ENCODE results near the gene NPM1.
"Not testable (repeated sequence)": the region's sequence is repeated elsewhere in the genome, so short reads cannot be mapped to it uniquely, and the experiment has no call there.

Gene NPM1

DNA sequence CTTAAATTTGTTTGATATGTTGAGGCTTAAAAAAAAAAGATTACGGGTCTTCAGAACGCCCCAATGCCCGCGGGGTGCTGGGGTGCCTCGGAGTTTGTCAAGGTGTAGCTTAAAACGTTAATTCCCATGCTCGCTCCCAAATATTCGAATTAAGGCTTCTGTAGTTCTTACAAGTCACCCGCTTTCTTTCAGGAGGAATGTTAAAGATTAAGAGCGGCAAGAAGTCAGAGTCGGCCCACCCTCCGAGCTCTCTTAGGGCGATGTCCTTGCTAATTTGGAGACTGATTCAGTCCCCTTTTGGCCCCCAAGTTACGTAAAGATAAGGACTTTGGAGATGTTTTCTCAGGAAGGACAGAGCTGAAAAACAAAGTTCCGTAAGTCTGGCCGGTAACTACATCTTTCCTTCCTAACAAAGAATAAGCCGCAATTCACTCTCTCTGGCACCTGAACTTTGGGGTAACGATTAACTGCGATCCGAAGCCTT is 746 bp upstream of the NPM1 start:
- peak in 1 of 2 experiments; percentile 65 for DNase-seq

GRCh38 chr5:171387970-171388815 is 544 bp downstream of the NPM1 start:
- DNase-seq: peak; percentile 52 to 80

DNA sequence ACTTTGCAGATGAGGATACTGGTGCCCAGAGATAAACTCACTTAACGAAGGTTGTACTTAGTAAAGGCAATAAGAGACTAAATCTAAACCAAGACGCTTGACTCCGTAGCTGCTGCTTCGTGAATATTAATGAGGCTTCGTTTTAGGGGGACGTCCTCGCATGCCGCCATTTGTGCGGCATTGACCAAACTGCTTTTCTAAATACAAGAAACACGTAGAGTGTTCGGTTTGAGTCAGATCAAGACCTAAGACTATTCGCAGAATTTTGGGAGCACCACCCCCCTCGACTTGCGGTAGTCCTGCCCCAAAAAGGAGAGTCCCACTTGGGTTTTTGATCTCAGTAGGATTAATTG is 1.1 kb downstream of the NPM1 start:
- DNase-seq: no peak

DNA sequence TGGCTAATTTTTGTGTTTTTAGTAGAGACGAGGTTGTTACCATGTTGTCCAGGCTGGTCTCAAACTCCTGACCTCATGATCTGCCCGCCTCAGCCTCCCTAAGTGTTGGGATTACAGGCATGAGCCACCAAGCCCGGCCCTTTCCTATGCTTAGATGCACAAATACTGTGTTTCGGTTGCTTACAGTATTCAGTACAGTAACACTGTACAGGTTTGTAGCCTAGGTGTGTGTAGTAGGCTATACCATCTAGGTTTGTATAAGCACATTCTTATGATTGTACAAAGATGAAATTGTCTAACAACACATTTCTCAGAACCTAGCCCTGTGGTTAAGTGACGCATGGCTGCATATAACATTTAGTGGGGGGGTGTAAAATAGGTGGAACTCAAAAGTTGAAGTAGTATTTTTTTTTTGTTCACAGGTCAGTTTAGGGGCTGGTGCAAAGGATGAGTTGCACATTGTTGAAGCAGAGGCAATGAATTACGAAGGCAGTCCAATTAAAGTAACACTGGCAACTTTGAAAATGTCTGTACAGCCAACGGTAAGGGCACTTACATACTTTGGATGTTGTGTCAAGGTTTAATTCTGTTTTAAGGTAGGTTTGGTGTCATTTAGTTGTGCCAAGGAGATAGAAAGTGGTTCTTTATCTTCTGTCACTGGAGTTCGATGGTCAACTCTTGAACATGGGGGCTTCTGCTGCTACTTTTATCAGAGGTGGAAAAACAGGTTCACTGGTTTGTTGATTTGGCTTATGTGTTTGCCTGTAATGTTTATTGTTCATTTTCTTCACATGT is 3.4 kb downstream of the NPM1 start:
- no peak for DNase-seq

GRCh38 chr5:171391996-171392577 is 4.4 kb downstream of the NPM1 start:
- no peak for DNase-seq

DNA sequence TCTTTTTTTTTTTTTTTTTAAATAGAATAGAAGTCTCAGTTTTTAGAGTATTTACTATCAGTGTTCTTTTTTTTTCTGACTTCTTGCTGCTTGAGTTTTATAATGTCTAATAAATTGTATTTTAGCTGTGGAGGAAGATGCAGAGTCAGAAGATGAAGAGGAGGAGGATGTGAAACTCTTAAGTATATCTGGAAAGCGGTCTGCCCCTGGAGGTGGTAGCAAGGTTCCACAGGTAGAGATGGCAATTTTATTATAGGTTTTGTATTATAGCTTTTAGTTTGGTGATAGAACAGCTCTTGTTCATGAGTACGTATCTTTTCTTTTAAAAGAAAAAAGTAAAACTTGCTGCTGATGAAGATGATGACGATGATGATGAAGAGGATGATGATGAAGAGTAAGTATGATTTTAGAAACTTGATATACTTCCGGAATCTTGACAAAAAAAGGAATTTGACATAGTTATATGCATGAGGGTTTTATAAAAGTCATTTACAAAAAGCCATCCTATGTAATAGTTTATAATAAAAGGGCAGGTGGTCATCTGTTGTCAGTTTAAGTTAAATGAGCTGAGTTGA is 5.0 kb downstream of the NPM1 start:
- no peak for DNase-seq

- DNase-seq: no peak
Measured at GRCh38 chr5:171395042-171395441, 7.4 kb downstream of the NPM1 start.

DNA sequence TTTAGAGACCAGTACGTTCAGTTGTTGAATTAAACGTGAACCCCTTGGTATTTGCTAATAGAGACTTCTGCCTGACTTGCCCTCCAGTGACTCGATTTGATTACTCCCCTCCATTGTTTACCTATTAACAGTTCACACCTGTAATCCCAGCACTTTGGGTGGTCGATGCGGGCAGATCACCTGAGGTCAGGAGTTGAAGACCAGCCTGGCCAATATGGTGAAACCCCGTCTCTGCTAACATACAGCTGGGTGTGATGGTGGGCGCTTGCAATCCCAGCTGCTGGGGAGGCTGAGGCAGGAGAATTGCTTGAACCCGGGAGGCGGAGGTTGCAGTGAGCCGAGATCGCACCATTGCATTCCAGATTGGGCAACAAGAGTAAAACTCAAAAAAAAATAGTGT is 8.9 kb downstream of the NPM1 start:
- not testable (repeated sequence) for DNase-seq

DNA sequence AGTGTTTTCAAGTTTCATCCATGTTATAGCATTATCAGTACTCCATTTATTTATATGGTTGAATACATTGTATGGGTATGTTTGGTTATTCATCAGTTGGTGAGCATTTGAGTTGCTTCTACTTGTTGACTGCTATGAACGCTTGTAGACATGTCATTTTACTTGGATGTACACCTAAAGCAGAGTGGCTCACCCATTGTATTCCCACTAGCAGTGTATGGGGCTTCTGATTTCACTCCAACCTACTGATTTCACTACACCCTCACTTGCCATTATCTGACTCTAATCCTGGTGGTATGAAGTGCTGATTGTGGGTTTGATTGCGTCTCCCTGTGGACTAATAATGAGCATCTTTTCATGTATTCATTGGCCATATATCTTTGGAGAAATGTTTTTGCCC is 9.5 kb downstream of the NPM1 start:
- no peak for DNase-seq

DNA sequence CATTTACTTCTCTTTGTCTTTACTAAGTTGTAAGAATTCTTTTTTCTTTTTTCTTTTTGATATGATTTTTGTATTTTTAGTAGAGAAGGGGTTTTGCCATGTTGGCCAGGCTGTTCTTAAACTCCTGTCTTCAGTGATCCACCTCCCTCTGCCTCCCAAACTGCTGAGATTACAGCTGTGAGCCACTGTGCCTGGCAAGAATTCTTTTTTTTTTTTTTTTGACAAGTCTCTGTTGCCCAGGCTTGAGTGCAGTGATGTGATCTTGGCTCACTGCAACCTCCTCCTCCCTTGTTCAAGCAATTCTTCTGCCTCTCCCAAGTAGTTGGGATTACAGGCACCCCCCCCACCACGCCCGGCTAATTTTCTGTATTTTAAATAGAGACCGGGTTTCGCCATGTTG is 9.9 kb downstream of the NPM1 start:
- DNase-seq: no peak

GRCh38 chr5:171398660-171399059 is 11.0 kb downstream of the NPM1 start:
- DNase-seq: not testable (repeated sequence)

DNA sequence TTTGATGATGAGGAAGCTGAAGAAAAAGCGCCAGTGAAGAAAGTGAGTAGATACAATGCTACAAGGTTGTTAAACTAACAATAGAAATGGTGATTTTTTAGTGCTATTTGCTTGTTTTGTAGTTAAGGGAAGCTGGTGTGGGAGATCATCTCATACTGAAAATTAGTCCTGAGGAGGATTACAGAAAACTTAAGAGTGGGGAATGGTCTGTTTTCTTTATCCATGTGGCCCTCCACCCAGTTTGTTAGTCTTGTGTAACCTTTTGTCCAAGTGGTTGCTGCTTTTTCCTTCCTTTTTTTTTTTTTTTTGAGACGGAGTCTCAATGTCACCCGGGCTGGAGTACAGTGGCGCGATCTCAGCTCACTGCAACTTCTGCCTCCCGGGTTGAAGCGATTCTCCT is 12.5 kb downstream of the NPM1 start:
- DNase-seq: no peak

DNA sequence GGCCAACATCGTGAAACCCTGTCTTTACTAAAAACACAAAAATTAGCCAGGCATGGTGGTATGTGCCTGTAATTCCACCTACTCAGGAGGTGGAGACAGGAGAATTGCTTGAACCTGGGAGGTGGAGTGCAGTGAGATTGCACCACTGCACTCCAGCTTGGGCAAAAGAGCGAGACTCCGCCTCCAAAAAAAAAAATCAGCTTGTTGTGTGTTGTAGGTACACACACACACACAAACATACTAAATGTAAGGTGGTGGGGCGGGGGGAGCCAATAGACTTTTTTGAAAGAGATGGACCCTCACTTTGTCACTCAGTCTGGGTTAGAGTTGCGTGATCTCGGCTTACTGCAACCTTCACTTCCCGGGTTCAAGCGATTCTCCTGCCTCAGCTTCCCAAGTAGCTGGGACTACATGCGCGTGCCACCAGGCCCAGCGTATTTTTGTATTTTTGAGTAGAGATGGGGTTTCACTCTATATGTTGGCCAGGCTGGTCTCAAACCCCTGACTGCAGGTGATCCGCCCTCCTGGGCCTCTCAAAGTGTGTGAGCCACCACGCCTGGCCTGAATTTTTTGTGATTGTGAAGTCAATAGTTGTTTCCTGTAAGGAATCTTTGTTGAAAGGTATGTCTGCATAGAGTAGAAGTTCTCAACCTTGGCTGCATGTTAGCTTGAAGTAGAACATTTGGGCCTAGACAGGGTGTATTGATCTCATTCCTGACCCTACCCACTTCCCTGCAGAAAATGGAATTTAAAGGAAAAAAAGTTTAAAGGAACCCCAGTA is 13.7 kb downstream of the NPM1 start:
- no peak for DNase-seq

DNA sequence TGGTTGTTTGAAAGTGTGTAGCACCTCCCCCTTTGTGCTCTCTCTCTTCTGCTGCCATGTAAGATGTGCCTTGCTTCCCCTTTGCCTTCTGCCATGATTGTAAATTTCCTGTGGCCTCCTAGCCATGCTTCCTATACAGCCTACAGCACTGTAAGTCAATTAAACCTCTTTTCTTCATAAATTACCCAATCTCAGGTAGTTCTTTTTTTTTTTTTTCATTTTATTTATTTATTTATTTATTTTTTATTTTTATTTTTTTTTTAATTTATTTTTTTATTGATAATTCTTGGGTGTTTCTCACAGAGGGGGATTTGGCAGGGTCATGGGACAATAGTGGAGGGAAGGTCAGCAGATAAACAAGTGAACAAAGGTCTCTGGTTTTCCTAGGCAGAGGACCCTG is 15.1 kb downstream of the NPM1 start:
- DNase-seq: not testable (repeated sequence)

- peak in 1 of 2 experiments; percentile 64 for DNase-seq
Measured at GRCh38 chr5:171405615-171406014, 18.0 kb downstream of the NPM1 start.

- no peak for DNase-seq
Measured at GRCh38 chr5:171407234-171407633, 19.6 kb downstream of the NPM1 start.

- DNase-seq: no peak
Measured at GRCh38 chr5:171409164-171410136, 21.8 kb downstream of the NPM1 start.

GRCh38 chr5:171410181-171410580 is 22.5 kb downstream of the NPM1 start:
- no peak for DNase-seq

GRCh38 chr5:171412186-171412585 is 24.5 kb downstream of the NPM1 start:
- DNase-seq: no peak

GRCh38 chr5:171413153-171413910 is 25.7 kb downstream of the NPM1 start:
- DNase-seq: no peak

Measured in SW 1271 (cell line).